ENCODE data around the gene CD58. TPM values are rescaled to one million over a fixed set of nuclear protein-coding genes. Genes with fewer than 3 reads are reported as not detected.
"Not testable (repeated sequence)": the region's sequence is repeated elsewhere in the genome, so short reads cannot be mapped to it uniquely, and the experiment has no call there.

CD58 gene
- total and polyA plus RNA-seq, 12 donors, result 6.3 to 43.6 (median 12.5) TPM

DNA sequence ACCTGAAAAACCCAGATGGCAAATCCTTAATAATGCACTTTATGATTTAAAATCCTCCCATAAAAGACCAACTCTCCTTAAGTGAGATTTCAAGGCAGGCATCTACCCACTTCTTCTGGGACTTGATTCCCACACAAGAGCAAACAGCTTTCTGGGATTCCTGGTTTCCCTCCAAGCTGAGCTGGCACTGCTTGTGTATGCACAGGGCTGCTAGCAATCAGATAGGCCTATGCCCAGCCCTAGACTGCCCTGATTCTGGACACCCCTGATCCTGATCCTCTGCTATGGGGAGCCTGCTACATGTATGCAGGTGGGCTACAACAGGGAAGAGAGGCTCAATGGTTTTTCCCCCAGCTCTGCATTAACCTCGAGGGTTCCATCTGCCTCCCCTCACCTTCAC lies 36.6 kb upstream of the CD58 start:
- H3K9me3 ChIP-seq (replicated peaks in 1 of 3); H3K4me1 ChIP-seq (replicated peaks in 1 of 2); DNase-seq; intact Hi-C loops (cut with DNase I); H3K27ac ChIP-seq; H3K4me3 ChIP-seq; H3K36me3 ChIP-seq (replicated peaks in 1 of 2); H3K27me3 ChIP-seq: not testable (repeated sequence)
- WGBS, 4 donors, result 58 to 96% (median 82%) methylated on average over 1 of the region's 1 CpG

DNA sequence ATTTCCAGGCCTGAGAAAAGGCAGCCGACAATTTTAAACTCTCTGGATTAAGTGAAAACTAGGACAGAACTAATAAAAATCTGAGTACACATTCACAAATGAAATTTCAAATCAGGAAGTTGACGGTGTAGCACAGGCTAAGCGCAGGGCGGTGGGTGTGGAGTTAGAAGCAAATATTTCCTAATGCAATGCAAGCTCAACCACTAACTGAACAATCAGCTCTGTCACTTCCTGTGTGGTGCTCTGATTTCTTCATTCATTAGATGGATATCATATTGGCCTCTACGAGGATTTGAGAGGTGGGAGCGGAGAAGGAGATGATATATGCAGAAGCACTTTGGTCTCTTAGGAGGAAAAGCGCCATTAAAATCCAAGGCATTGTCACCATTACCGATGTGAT lies 35.2 kb upstream of the CD58 start:
- H3K4me3 ChIP-seq; H3K4me1 ChIP-seq (replicated peaks in 1 of 2); H3K36me3 ChIP-seq (replicated peaks in 1 of 2); H3K9me3 ChIP-seq (replicated peaks in 1 of 3); H3K27ac ChIP-seq; H3K27me3 ChIP-seq; intact Hi-C loops (cut with DNase I): not testable (repeated sequence)
- peak in 2 of 7 donors; percentile 10 to 57 for DNase-seq
- WGBS, 4 donors, result 73 to 84% (median 79%) methylated on average over 6 to 8 of the region's 8 CpGs

DNA sequence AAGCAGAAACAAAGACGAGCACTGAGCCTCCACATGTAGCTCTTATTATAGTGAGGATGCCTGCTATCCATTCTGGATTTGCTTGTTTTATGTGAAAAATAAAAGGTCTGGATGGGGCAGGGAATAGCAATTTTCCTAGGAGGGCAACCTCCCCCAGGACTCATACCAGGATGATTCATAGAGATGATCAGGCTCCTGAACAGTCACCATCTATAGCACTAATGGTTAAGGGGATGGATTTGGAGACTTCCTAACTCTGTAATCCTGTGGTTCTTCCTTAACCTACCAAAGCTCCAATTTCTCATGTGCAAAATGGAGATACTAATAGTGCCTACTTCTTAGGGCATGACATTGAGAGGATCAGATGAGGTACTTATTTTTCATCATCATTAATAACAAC lies 34.5 kb upstream of the CD58 start:
- Histone ChIP-seq H3K36me3 (replicated peaks in 1 of 2) (no peaks in the 10 kb centered on the region), H3K9me3 (replicated peaks in 1 of 3) (no peaks in the 10 kb centered on the region), H3K27me3 (no peaks in the 10 kb centered on the region), H3K4me1 (replicated peaks in 1 of 2) (no peaks in the 10 kb centered on the region), H3K4me3 (no peak overlapping the region), H3K27ac (no peak overlapping the region)
- DNase-seq, result no peak
- intact Hi-C loops (cut with DNase I), result no loop called here
- TF ChIP-seq, protein P1, sequence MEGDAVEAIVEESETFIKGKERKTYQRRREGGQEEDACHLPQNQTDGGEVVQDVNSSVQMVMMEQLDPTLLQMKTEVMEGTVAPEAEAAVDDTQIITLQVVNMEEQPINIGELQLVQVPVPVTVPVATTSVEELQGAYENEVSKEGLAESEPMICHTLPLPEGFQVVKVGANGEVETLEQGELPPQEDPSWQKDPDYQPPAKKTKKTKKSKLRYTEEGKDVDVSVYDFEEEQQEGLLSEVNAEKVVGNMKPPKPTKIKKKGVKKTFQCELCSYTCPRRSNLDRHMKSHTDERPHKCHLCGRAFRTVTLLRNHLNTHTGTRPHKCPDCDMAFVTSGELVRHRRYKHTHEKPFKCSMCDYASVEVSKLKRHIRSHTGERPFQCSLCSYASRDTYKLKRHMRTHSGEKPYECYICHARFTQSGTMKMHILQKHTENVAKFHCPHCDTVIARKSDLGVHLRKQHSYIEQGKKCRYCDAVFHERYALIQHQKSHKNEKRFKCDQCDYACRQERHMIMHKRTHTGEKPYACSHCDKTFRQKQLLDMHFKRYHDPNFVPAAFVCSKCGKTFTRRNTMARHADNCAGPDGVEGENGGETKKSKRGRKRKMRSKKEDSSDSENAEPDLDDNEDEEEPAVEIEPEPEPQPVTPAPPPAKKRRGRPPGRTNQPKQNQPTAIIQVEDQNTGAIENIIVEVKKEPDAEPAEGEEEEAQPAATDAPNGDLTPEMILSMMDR (IDR thresholded peaks at IDR 0.05), result no peak
- no peak for TF ChIP-seq POLR2A (IDR thresholded peaks at IDR 0.05)
- WGBS, 4 donors, result 90 to 96% (median 93%) methylated on average over 1 of the region's 1 CpG

DNA sequence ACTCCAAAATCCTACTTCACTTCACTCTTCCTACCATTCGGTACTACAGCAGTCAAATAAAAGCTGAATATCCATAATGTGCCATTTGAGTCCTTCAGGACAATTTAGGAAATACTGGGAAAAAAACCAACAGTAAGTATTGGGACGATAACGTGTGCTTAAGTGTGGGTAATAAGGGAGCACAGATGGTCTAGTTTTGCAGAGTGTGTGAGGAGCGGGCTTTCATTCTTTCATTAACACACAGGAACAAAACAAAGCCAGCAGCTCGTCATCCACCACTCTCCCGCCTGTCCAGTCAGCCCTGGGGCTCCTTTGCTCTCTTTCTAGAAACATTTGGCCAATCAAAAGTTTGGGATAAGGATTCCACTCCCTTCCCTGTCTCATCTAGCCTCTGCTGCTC lies 33.6 kb upstream of the CD58 start:
- H3K36me3 ChIP-seq (replicated peaks in 1 of 2); DNase-seq; H3K4me1 ChIP-seq (replicated peaks in 1 of 2); H3K4me3 ChIP-seq; H3K9me3 ChIP-seq (replicated peaks in 1 of 3); H3K27ac ChIP-seq; intact Hi-C loops (cut with DNase I); H3K27me3 ChIP-seq: not testable (repeated sequence)
- 82 to 90% (median 88%) methylated on average over 6 of the region's 6 CpGs for WGBS, 4 donors

DNA sequence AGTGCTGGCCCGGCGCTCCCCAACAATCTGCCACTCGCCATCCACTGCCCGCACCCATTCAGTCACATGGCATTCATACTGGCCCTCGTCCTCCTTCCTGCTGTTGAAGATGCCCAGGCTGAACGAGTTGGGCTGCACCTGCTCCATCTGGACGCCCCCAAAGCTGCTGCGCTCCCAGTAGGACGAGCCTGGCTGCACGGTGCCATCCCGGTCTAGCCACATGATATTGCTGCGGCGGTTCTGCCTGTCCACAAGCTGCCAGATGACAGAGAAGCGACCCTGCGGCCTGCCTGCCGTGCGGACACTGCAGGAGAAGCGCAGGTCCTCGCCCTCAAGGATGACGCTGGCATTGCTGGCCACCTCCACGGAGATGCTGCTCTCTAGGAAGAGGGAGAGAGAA lies 32.8 kb upstream of the CD58 start:
- H3K27ac ChIP-seq; H3K4me3 ChIP-seq; DNase-seq; H3K9me3 ChIP-seq (replicated peaks in 1 of 3); H3K36me3 ChIP-seq (replicated peaks in 1 of 2); H3K4me1 ChIP-seq (replicated peaks in 1 of 2); H3K27me3 ChIP-seq; intact Hi-C loops (cut with DNase I): not testable (repeated sequence)
- WGBS, 4 donors, result 87 to 96% (median 92%) methylated on average over 5 to 21 of the region's 21 CpGs

DNA sequence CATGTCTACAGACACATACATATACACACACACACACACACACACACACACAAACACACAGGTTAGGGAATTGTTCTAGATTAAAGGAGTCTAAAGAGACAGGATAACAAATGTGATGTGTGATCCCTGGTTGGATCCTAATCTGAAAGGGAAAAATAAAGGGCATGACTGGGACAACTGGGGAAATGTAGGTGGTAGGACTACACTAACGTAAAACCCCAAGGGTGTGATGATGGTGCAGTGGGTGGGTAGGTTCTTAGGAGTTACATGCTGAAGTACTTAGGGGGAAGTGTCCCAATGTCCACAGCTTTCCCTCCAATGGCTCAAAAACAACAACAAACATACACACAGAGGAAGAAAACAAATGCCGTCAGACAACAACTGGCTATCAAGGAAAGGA lies 28.5 kb upstream of the CD58 start:
- 81 to 91% (median 84%) methylated on average over 2 of the region's 2 CpGs for WGBS, 4 donors
- DNase-seq; intact Hi-C loops (cut with DNase I); H3K27ac ChIP-seq; H3K27me3 ChIP-seq; H3K4me1 ChIP-seq (replicated peaks in 1 of 2); H3K9me3 ChIP-seq (replicated peaks in 1 of 3); H3K4me3 ChIP-seq; H3K36me3 ChIP-seq (replicated peaks in 1 of 2): not testable (repeated sequence)

DNA sequence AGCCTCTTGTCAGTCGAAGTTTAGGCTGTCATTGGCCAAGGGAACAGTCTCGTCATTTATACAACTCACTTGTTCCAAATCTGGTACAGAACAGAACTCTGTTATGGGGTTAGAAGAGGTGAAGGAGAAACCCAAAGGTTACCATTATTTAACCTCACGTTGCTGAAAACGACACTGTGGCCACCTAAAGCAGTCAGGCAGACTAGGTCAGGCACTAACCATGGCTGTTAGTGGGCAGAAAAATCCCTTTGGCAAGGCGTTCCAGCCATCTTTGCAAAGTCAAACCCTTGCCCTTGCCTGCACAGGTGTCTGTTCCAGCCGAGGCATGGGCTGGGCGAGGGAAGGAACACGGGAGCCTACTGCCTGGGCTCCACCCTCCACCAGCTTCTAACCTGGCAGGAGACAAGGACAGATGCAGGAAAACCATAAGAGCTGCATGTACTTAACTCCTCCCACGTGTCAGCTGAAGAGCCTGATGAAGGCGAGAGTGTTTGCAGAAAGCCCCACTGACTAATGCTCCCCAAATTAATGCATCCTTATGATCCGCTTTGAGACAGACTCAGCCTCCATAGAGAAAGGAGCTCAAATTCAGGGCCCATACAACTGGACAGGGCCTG lies 27.7 kb upstream of the CD58 start:
- DNase-seq; H3K4me3 ChIP-seq; H3K9me3 ChIP-seq (replicated peaks in 1 of 3); H3K27me3 ChIP-seq; H3K36me3 ChIP-seq (replicated peaks in 1 of 2); H3K27ac ChIP-seq; H3K4me1 ChIP-seq (replicated peaks in 1 of 2); intact Hi-C loops (cut with DNase I): not testable (repeated sequence)
- 83 to 90% (median 86%) methylated on average over 10 to 11 of the region's 11 CpGs for WGBS, 4 donors

DNA sequence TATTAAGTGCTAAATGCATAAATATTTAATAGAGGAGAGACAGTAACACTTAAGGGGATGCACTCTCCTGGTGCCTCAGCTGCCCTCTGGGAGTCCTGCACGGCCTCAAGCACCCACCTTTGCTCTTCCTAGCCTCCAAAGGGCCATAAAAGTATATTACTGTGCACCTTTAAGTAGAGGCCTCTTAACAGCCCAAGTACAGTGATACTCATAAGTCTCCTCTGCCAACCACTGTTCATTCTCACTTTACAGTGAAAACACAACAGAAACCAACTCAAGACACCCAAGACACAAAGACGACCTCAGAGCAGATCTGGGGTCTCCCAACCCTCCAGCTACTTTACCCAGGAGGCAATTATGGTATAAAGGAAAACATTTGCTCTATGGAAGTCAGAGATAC lies 26.6 kb upstream of the CD58 start:
- H3K9me3 ChIP-seq (replicated peaks in 1 of 3), result not testable (repeated sequence)
- intact Hi-C loops (cut with DNase I), result loop anchor here in 1 of 2 donors (2.0 kb wide), 1 partner anchor 23 kb away; no protein-coding TSS in a partner anchor

DNA sequence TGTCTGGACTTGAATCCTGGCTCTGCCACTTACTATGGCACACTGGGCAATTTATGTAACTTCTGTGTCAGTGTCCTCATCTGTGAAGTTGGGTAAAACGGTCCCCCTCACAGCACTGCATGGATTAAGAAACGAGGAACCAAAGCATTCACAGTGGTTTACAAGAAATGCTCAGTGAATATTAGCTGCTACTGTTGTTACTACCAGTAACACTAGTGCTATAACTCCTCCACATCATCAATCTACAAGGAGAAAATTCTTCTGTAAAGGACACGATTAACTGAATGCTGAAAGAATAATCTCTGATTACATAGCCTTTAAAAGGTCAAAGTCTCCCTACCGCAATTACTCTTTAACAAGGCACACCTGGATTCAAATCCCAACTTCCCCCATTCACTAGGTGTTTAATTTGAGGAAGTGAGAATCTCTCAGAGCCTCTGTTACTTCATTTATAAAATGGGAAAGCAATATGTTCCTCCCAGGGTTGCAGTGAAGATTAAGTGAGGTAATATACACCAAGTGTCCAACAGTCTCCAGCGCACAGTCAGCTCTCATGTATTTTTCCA lies 26.0 kb upstream of the CD58 start:
- H3K4me3 ChIP-seq; H3K4me1 ChIP-seq (replicated peaks in 1 of 2); H3K9me3 ChIP-seq (replicated peaks in 1 of 3); H3K36me3 ChIP-seq (replicated peaks in 1 of 2); H3K27me3 ChIP-seq; DNase-seq: not testable (repeated sequence)
- peak overlapping the region in 1 of 5 donors; percentile 16 for H3K27ac ChIP-seq
- 81 to 88% (median 86%) methylated on average over 5 of the region's 5 CpGs for WGBS, 4 donors
- intact Hi-C loops (cut with DNase I), result loop anchor here in 1 of 2 donors (2.0 kb wide), 1 partner anchor 22 kb away; no protein-coding TSS in a partner anchor

More for the DNA sequence above, 26.6 kb upstream of the CD58 start:
- 62 to 69% (median 67%) methylated on average over 1 to 2 of the region's 2 CpGs for WGBS, 4 donors
- H3K4me3 ChIP-seq; H3K36me3 ChIP-seq (replicated peaks in 1 of 2); H3K27me3 ChIP-seq; DNase-seq; H3K4me1 ChIP-seq (replicated peaks in 1 of 2); H3K27ac ChIP-seq: not testable (repeated sequence)

All from adrenal gland (tissue), 12 donors.